H9 (cell line): Measurements from ENCODE around the gene KRT74. TPM values are rescaled to one million over a fixed set of nuclear protein-coding genes. Genes with fewer than 3 reads are reported as not detected.

Experiments used
- DNase-seq: peaks from one replicate; pipeline ENCODE4 v3.0.0-alpha.2; 2017
- H2AFZ ChIP-seq: one replicate; pipeline ENCODE4 v1.6.1; 2013; ENCODE audit warnings: mild to moderate bottlenecking, low read length, control low read depth, moderate library complexity
- H2AK5ac ChIP-seq: 2 replicates; pipeline ENCODE4 v1.6.1; 2013; ENCODE audit warnings: low read length, control low read depth, mixed read lengths; ENCODE audit not compliant: insufficient read length
- H2BK120ac ChIP-seq: one replicate; pipeline ENCODE4 v1.6.1; 2013; ENCODE audit warnings: low read depth, mild to moderate bottlenecking, low read length, control low read depth, inconsistent platforms; ENCODE audit not compliant: poor library complexity, severe bottlenecking
- H2BK12ac ChIP-seq: 2 replicates; pipeline ENCODE4 v1.6.1; 2013; ENCODE audit warnings: low read length, control low read depth, mixed read lengths, low read depth; ENCODE audit not compliant: insufficient read length
- H2BK15ac ChIP-seq: 2 replicates; pipeline ENCODE4 v1.6.1; 2013; ENCODE audit warnings: low read depth, low read length, control low read depth
- H2BK20ac ChIP-seq: one replicate; pipeline ENCODE4 v1.6.1; 2013; ENCODE audit warnings: low read depth, mild to moderate bottlenecking, low read length, control low read depth, inconsistent platforms; ENCODE audit not compliant: poor library complexity, severe bottlenecking
- H2BK5ac ChIP-seq: 2 replicates; pipeline ENCODE4 v1.6.1; 2013; ENCODE audit warnings: low read length, control low read depth, mixed read lengths; ENCODE audit not compliant: insufficient read length
- H3K14ac ChIP-seq: 2 replicates; pipeline ENCODE4 v1.6.1; 2013; ENCODE audit warnings: low read length, control low read depth; ENCODE audit not compliant: insufficient read depth
- H3K18ac ChIP-seq: 2 replicates; pipeline ENCODE4 v1.6.1; 2013; ENCODE audit warnings: low read depth, mild to moderate bottlenecking, mixed read lengths, low read length, control low read depth; ENCODE audit not compliant: insufficient read length
- H3K23ac ChIP-seq: 2 replicates; pipeline ENCODE4 v1.6.1; 2013; ENCODE audit warnings: low read length, control low read depth, mixed read lengths, low read depth; ENCODE audit not compliant: insufficient read length
- H3K23me2 ChIP-seq: 2 replicates; pipeline ENCODE4 v1.6.1; 2013; ENCODE audit warnings: low read depth, mild to moderate bottlenecking, mixed read lengths, low read length, control low read depth; ENCODE audit not compliant: insufficient read length, poor library complexity, severe bottlenecking
- H3K27ac ChIP-seq: 2 replicates; pipeline ENCODE4 v1.5.1; 2013; ENCODE audit warnings: low read length, control low read depth, mixed read lengths, low read depth; ENCODE audit not compliant: insufficient read length
- H3K27me3 ChIP-seq: 2 replicates; pipeline ENCODE4 v1.6.1; 2013; ENCODE audit warnings: low read length, control low read depth, inconsistent platforms; ENCODE audit not compliant: insufficient read depth
- H3K4ac ChIP-seq: 2 replicates; pipeline ENCODE4 v1.6.1; 2013; ENCODE audit warnings: low read depth, mild to moderate bottlenecking, control low read depth, inconsistent platforms, low read length, moderate library complexity
- H3K4me1 ChIP-seq: 2 replicates; pipeline ENCODE4 v1.6.1; 2013; ENCODE audit warnings: low read length, control low read depth, inconsistent platforms; ENCODE audit not compliant: insufficient read depth
- H3K4me2 ChIP-seq: 2 replicates; pipeline ENCODE4 v1.6.1; 2013; ENCODE audit warnings: low read length, control low read depth, mixed read lengths; ENCODE audit not compliant: insufficient read length, insufficient read depth
- H3K56ac ChIP-seq: 2 replicates; pipeline ENCODE4 v1.6.1; 2013; ENCODE audit warnings: low read depth, mild to moderate bottlenecking, mixed read lengths, low read length, control low read depth; ENCODE audit not compliant: insufficient read length
- H3K79me1 ChIP-seq: 2 replicates; pipeline ENCODE4 v1.6.1; 2013; ENCODE audit warnings: low read depth, mild to moderate bottlenecking, moderate library complexity, low read length, control low read depth, inconsistent platforms; ENCODE audit not compliant: insufficient read depth, poor library complexity, severe bottlenecking
- H3K79me2 ChIP-seq: 2 replicates; pipeline ENCODE4 v1.6.1; 2013; ENCODE audit warnings: low read length, control low read depth, inconsistent platforms; ENCODE audit not compliant: insufficient read depth
- H3K9ac ChIP-seq: 2 replicates; pipeline ENCODE4 v1.6.1; 2013; ENCODE audit warnings: low read length, control low read depth, mixed read lengths; ENCODE audit not compliant: insufficient read length; ENCODE audit errors: extremely low read depth
- H3K9me3 ChIP-seq: one replicate; pipeline ENCODE4 v1.6.1; 2013; ENCODE audit warnings: low read depth, low read length, inconsistent platforms; ENCODE audit not compliant: control insufficient read depth
- H3T11ph ChIP-seq: one replicate; pipeline ENCODE4 v1.6.1; 2013; ENCODE audit warnings: mild to moderate bottlenecking, low read length, control low read depth, inconsistent platforms
- H4K20me1 ChIP-seq: one replicate; pipeline ENCODE4 v1.6.1; 2013; ENCODE audit not compliant: control insufficient read depth, insufficient read length, insufficient read depth
- H4K5ac ChIP-seq: 2 replicates; pipeline ENCODE4 v1.6.1; 2013; ENCODE audit warnings: low read depth, mild to moderate bottlenecking, mixed read lengths, low read length, control low read depth; ENCODE audit not compliant: insufficient read length
- H4K8ac ChIP-seq: replicated peaks from 2 replicates; pipeline ENCODE4 v1.6.1; 2013; ENCODE audit warnings: low read length, control low read depth, mixed read lengths, low read depth; ENCODE audit not compliant: insufficient read length
- H4K91ac ChIP-seq: 2 replicates; pipeline ENCODE4 v1.6.1; 2013; ENCODE audit warnings: low read depth, mild to moderate bottlenecking, moderate library complexity, mixed read lengths, low read length, control low read depth; ENCODE audit not compliant: insufficient read length
- H3K27ac Mint-ChIP-seq, 3 experiments: 2 replicates in 2 of 3; 3 replicates in 1 of 3; pipeline ENCODE4 v1.8.0; 2020 to 2021; ENCODE audit warnings: mixed read lengths in 3 of 3, mild to moderate bottlenecking in 1 of 3, moderate library complexity in 1 of 3
- H3K27me3 Mint-ChIP-seq: 2 replicates; pipeline ENCODE4 v1.8.0; 2021; ENCODE audit warnings: low read depth, mild to moderate bottlenecking, moderate library complexity, mixed read lengths
- H3K36me3 Mint-ChIP-seq, 3 experiments: 2 replicates in 2 of 3; 3 replicates in 1 of 3; pipeline ENCODE4 v1.8.0; 2020 to 2021; ENCODE audit warnings: low read depth in 3 of 3, mixed read lengths in 3 of 3; ENCODE audit not compliant: insufficient read depth in 1 of 3
- H3K4me1 Mint-ChIP-seq, 2 experiments: 2 replicates each; pipeline ENCODE4 v1.8.0; 2020; ENCODE audit warnings: mixed read lengths in 2 of 2
- H3K4me3 Mint-ChIP-seq, 2 experiments: 2 replicates in 1 of 2; 3 replicates in 1 of 2; pipeline ENCODE4 v1.8.0; 2020 to 2021; ENCODE audit warnings: mild to moderate bottlenecking in 2 of 2, mixed read lengths in 2 of 2, moderate library complexity in 1 of 2
- H3K9me3 Mint-ChIP-seq, 2 experiments: 2 replicates in 1 of 2; 3 replicates in 1 of 2; pipeline ENCODE4 v1.8.0; 2020; ENCODE audit warnings: mild to moderate bottlenecking in 2 of 2, mixed read lengths in 2 of 2, moderate library complexity in 1 of 2
- CTCF ChIP-seq: fragments of 200-600 bp; sonication (generic); conservative IDR thresholded peaks from 3 replicates; pipeline ENCODE4 v1.8.0; 2021; ENCODE audit warnings: antibody characterized with exemption, mild to moderate bottlenecking
- WGBS: extraction: QIAGEN DNeasy Blood & Tissue Kit; methylation state at CpG from one replicate; pipeline ENCODE4 v1.1.7; 2013; ENCODE audit warnings: missing lambda C conversion rate, low lambda C conversion rate, mixed read lengths; ENCODE audit not compliant: insufficient read length; ENCODE audit errors: extremely low coverage; 5-methylcytosine and 5-hydroxymethylcytosine counted together
- total RNA-seq: library from RNA; stranded (reverse); gene quantifications from 2 replicates; pipeline ENCODE4 v1.2.1, GENCODE V29; 2021

The KRT74 gene
- total RNA-seq, 1 experiment from 2014 or later, result not detected

- H3K9me3 Mint-ChIP-seq, result no peaks in the 10 kb centered on the region
- Histone ChIP-seq H2AFZ (no peak overlapping the region), H3K56ac (no peak overlapping the region), H3K27me3 (no peaks in the 10 kb centered on the region), H4K91ac (no peak overlapping the region), H3K9me3 (no peaks in the 10 kb centered on the region), H2AK5ac (no peak overlapping the region), H3K79me1 (no peaks in the 10 kb centered on the region), H3K79me2 (no peaks in the 10 kb centered on the region), H3K27ac (no peak overlapping the region), H3K4me2 (no peak overlapping the region), H2BK120ac (no peak overlapping the region), H2BK12ac (no peak overlapping the region), H3K14ac (no peak overlapping the region), H3K4ac (no peak overlapping the region), H4K8ac (peak overlapping the region; percentile 18), H4K20me1 (no peaks in the 10 kb centered on the region), H3K9ac (no peak overlapping the region), H3K4me1 (no peaks in the 10 kb centered on the region), H2BK5ac (no peak overlapping the region), H4K5ac (no peak overlapping the region), H2BK15ac (no peak overlapping the region), H3K23ac (no peak overlapping the region), H3K18ac (no peak overlapping the region), H2BK20ac (no peak overlapping the region), H3K23me2 (no peaks in the 10 kb centered on the region), H3T11ph (no peak overlapping the region)
- H3K4me1 Mint-ChIP-seq, result no peaks in the 10 kb centered on the region
- TF ChIP-seq CTCF, result no peak
- no peaks in the 10 kb centered on the region for H3K36me3 Mint-ChIP-seq
- WGBS, result no CpG with 5 or more reads among the region's 10 CpGs
- no peak overlapping the region for H3K27ac Mint-ChIP-seq
- H3K4me3 Mint-ChIP-seq, result no peak overlapping the region
- DNase-seq, result no peak
- H3K27me3 Mint-ChIP-seq, result peaks cover 25% of the 10 kb centered on the region
Observed at GRCh38 chr12:52570511-52570910, 3.1 kb downstream of the KRT74 start.
